Hepatocyte (in vitro differentiated cells): Measurements from ENCODE around the gene ZDHHC14.

Source experiments
- CTCF ChIP-seq: fragments of 200-600 bp; sonication (generic); IDR thresholded peaks from 2 replicates; pipeline ENCODE4 v1.5.1; 2016; ENCODE audit warnings: antibody characterized with exemption, mild to moderate bottlenecking; ENCODE audit not compliant: poor library complexity
- EZH2 ChIP-seq: fragments of 200-600 bp; sonication (generic); IDR thresholded peaks from 2 replicates; pipeline ENCODE4 v1.6.1; 2016; ENCODE audit warnings: antibody characterized with exemption, mild to moderate bottlenecking, borderline replicate concordance

GRCh38 chr6:157710604-157711003 is 329.6 kb downstream of the ZDHHC14 start:
- TF ChIP-seq EZH2 (no peak), CTCF (no peak)
